SHP77 (cell line): ENCODE measurements around the gene CCDC74A.
"Not testable (repeated sequence)": the region's sequence is repeated elsewhere in the genome, so short reads cannot be mapped to it uniquely, and the experiment has no call there.

ENCODE experiments used
- DNase-seq, 2 experiments: peaks; one replicate each; lab custom pipeline; 2025; lab: John Stamatoyannopoulos, UW

Gene CCDC74A

GRCh38 chr2:131566371-131566770 is 38.7 kb downstream of the CCDC74A start:
- no peak for DNase-seq

GRCh38 chr2:131567891-131568290 is 40.2 kb downstream of the CCDC74A start:
- no peak for DNase-seq

GRCh38 chr2:131568401-131568800 is 40.7 kb downstream of the CCDC74A start:
- not testable (repeated sequence) for DNase-seq

- DNase-seq = no peak
Measured at GRCh38 chr2:131572175-131572574, 44.5 kb downstream of the CCDC74A start.

GRCh38 chr2:131577812-131578211 is 50.1 kb downstream of the CCDC74A start:
- no peak for DNase-seq

- DNase-seq = peak in 1 of 2 experiments; percentile 17
Measured at GRCh38 chr2:131580187-131580586, 52.5 kb downstream of the CCDC74A start.
